Effector memory CD8-positive, alpha-beta T cell (primary cell): ENCODE measurements around the gene PHC3.
A peak's percentile ranks its signal among the peaks of the same experiment; 100 is the strongest.

Source experiments
- ATAC-seq: fragments of 150-1000 bp; cut with Tn5 transposase; replicated peaks from 2 replicates; pipeline ENCODE4 v1.10.0; 2021; ENCODE audit warnings: mild to moderate bottlenecking, moderate library complexity
- DNase-seq, 3 experiments: peaks; one replicate each; pipeline ENCODE4 v3.0.0; 2021
- H3K27ac Mint-ChIP-seq, 2 donors: one replicate each; pipeline ENCODE4 v1.8.0; 2022; ENCODE audit warnings: mild to moderate bottlenecking in 2 of 2, mixed read lengths in 2 of 2, moderate library complexity in 2 of 2
- H3K27me3 Mint-ChIP-seq, 2 donors: one replicate each; pipeline ENCODE4 v1.8.0; 2022; ENCODE audit warnings: mixed read lengths in 2 of 2
- H3K36me3 Mint-ChIP-seq: one replicate; pipeline ENCODE4 v1.8.0; 2022; ENCODE audit warnings: mild to moderate bottlenecking, moderate library complexity, mixed read lengths; ENCODE audit not compliant: insufficient read depth
- H3K4me1 Mint-ChIP-seq, 2 donors: one replicate each; pipeline ENCODE4 v1.8.0; 2022; ENCODE audit warnings: low read depth in 2 of 2, mixed read lengths in 2 of 2
- H3K4me3 Mint-ChIP-seq, 2 donors: one replicate each; pipeline ENCODE4 v1.8.0; 2022; ENCODE audit warnings: mild to moderate bottlenecking in 2 of 2, mixed read lengths in 2 of 2, moderate library complexity in 2 of 2
- H3K9me3 Mint-ChIP-seq, 2 donors: one replicate each; pipeline ENCODE4 v1.8.0; 2022; ENCODE audit warnings: mixed read lengths in 2 of 2

PHC3 gene

DNA sequence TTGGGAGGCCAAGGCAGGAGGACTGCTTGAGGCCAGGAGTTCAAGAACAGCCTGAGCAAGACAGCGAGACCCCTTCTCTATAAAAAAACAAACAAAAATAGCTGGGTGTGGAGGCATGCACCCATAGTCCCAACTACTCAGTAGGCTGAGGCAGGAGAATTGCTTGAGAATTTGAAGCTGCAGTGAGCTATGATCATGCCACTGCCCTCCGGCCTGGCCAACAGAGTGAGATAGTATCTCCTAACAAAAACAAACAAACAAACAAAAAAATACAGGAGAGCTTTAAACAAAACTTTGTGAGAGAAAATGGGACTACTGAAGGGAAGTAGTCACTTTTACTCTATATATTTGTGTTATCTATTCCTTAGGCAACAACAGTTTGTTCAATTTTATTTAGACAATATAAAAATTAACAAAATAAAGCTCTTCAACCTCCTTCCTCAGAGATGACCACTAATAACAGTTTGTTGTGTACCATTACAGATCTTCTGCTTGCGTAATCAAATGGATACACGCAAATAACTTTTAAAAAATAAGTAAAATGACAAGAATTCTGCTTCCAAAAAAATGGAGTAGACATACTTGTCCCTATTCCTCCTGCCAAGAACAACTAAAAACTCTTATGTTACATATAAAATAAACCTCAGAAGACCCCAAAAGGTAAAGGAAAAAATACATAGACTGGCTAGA lies 17.4 kb downstream of the PHC3 start:
- peak overlapping the region; percentile 72 to 82 for H3K27ac Mint-ChIP-seq
- H3K4me1 Mint-ChIP-seq: peaks cover 33 to 61% of the 10 kb centered on the region in 2 donors
- H3K9me3 Mint-ChIP-seq: no peaks in the 10 kb centered on the region
- H3K27me3 Mint-ChIP-seq: no peaks in the 10 kb centered on the region
- peak overlapping the region in 1 of 2 donors; percentile 50 for H3K4me3 Mint-ChIP-seq
- no peak for ATAC-seq
- no peak for DNase-seq
- peaks cover 88% of the 10 kb centered on the region for H3K36me3 Mint-ChIP-seq

DNA sequence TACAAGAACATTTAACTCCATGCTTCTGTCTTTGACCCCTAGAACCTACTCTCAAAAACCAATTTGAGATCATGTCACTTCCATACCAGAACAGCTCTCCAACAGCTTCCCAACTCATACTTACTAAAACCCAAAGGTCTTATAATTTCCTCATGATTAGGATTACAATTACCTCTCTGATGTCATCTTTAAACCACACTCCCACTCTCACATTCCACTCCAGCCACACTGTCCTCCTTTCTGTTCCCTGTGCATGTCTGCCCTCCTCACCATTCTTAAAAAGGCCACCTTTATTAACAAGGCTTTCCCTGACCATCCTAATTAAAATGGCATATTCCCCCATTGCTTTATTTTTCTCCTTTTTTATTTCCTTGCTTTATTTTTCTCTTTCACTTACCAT lies 18.9 kb downstream of the PHC3 start:
- DNase-seq (no peak), ATAC-seq (no peak)
- Mint-ChIP-seq H3K9me3 (no peaks in the 10 kb centered on the region), H3K27ac (peak overlapping the region in 1 of 2 donors; percentile 91), H3K4me1 (peaks cover 35 to 65% of the 10 kb centered on the region in 2 donors), H3K36me3 (peaks cover 87% of the 10 kb centered on the region), H3K4me3 (peak overlapping the region in 1 of 2 donors; percentile 42), H3K27me3 (no peaks in the 10 kb centered on the region)

DNA sequence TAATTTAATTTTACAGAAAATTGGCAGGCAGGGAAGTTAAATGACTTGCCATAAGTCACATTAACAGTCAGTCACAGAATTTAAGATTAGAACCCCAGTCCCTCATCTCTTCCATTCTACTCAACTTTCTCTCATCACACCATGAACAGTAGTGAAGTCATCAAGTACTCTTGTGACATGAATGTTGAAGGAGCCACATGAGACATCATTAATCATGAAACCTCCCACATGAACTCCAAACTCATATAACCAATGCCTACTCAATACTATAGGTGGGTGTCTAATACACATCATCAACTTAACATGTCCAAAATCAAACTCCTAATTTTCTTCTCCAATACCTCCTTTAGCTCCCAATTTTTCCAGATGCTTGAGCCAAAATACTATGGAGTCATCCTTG lies 19.5 kb downstream of the PHC3 start:
- Mint-ChIP-seq H3K36me3 (peaks cover 81% of the 10 kb centered on the region), H3K27me3 (no peaks in the 10 kb centered on the region), H3K4me1 (peaks cover 37 to 67% of the 10 kb centered on the region in 2 donors), H3K4me3 (no peak overlapping the region), H3K9me3 (no peaks in the 10 kb centered on the region), H3K27ac (peak overlapping the region in 1 of 2 donors; percentile 91)
- no peak for DNase-seq
- ATAC-seq: no peak

DNA sequence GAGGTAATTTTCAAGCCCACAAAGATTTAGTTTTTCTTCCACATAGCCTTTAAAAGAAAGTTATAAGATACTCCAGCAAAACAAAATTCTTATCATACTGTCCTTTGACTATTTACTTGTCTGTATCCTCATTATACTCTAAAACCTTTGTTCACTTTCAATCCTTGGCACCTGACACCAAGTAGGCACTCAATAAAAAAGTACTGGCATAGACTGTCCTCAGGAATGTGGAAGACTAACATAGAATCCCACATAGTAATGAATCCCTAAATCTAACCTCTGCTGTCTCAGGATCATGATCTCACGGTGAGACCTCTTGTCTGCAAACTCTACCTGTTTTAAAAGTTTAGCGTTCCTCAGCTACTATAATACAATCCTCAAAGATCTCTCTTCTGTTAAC lies 21.6 kb downstream of the PHC3 start:
- ATAC-seq: no peak
- Mint-ChIP-seq H3K27ac (peak overlapping the region; percentile 51 to 91), H3K4me3 (no peak overlapping the region), H3K4me1 (peaks cover 38 to 72% of the 10 kb centered on the region in 2 donors), H3K9me3 (no peaks in the 10 kb centered on the region), H3K27me3 (no peaks in the 10 kb centered on the region), H3K36me3 (peaks cover 66% of the 10 kb centered on the region)
- DNase-seq: no peak

DNA sequence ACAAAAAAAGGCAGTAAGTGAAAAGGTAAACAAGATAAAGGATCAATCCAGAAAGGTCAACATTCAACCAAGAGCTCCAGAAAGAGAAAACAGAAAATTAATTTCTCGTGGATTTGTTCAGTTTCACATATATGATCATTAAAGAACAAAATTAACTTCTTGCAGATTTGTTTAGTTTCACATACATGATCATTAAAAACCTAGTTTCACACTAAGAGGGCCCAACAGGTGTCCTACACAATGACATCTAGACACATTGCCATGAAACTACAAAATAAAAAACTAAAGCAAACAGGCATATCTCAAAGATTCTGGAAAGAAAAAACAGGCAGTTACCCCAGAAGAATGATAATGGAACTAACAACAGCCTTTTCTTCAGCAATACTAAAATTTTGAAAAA lies 22.1 kb downstream of the PHC3 start:
- no peaks in the 10 kb centered on the region for H3K9me3 Mint-ChIP-seq
- H3K4me3 Mint-ChIP-seq: peak overlapping the region in 1 of 2 donors; percentile 26
- peaks cover 38 to 72% of the 10 kb centered on the region in 2 donors for H3K4me1 Mint-ChIP-seq
- no peaks in the 10 kb centered on the region for H3K27me3 Mint-ChIP-seq
- DNase-seq (no peak), ATAC-seq (no peak)
- peaks cover 61% of the 10 kb centered on the region for H3K36me3 Mint-ChIP-seq
- peak overlapping the region in 1 of 2 donors; percentile 52 for H3K27ac Mint-ChIP-seq

DNA sequence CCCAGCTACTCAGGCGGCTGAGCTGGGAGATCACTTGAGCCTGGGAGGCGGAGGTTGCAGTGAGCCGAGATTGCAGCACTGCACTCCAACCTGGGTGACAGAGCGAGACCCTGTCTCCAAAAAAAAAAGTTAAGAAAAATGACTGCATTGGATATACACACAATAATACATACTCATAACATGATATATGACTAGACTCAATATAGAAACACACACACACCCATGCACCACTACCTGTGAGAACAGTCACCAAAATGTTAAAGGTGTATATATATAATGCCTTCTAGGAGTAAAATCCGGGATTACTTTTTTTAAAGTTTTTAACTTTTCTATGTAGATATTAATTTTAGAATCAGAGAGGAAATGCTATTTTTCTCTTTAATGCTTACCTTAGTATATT lies 25.9 kb downstream of the PHC3 start:
- peaks cover 42% of the 10 kb centered on the region for H3K36me3 Mint-ChIP-seq
- DNase-seq (no peak), ATAC-seq (no peak)

DNA sequence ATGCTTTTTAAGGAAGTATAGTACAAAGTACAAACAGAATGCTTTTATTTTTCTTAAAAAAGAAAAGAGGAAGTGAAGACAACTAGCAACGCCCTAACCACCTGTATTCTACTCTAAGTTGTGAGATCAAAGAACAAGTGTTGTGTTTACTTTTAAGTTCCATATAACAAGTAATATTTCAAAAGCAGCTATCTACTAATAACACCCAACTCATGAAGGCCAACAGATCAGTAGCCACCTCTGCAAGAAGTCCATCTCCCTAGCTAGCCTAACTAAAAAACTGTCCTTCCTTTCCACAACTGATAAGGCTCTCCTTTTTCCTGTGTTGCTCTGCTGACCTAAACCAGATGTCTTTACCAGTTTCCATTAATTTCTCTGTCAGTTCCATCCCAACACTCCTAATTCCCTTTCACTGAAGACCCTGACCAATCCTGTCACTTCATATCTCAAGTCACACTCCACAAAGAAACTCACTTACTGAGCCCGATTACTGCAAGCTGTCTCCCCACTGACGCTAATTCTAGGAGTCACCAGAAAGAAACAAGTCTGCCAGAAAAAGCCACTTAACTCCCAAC lies 26.9 kb downstream of the PHC3 start:
- Mint-ChIP-seq H3K36me3 (peaks cover 44% of the 10 kb centered on the region), H3K4me3 (peak overlapping the region; percentile 26 to 62), H3K27ac (peak overlapping the region; percentile 49 to 82), H3K4me1 (peaks cover 31 to 46% of the 10 kb centered on the region in 2 donors), H3K9me3 (no peaks in the 10 kb centered on the region), H3K27me3 (no peaks in the 10 kb centered on the region)
- ATAC-seq (peak; percentile 36), DNase-seq (no peak)

More for the DNA sequence above, 25.9 kb downstream of the PHC3 start:
- Mint-ChIP-seq H3K9me3 (no peaks in the 10 kb centered on the region), H3K4me1 (peaks cover 39 to 54% of the 10 kb centered on the region in 2 donors), H3K4me3 (peak overlapping the region in 1 of 2 donors; percentile 62), H3K27me3 (no peaks in the 10 kb centered on the region), H3K27ac (peak overlapping the region; percentile 49 to 82)

DNA sequence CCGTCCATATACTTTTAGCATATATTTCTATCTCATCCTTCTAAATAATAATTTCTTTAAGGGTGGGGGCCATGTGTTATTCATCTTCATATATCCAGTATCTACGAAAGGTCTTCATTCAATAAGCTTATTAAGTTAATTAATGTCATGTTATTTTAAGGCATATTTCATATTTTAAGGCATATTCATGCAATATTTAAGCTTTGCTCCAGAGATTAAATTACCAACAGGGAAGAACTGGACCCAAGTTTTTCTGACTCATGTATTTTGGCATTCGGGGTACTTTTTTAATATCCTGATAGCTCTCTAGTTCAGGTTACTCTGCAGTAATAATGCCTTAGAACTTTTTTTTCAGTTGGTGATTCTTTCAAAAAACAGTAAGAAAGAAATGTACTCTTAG lies 27.4 kb downstream of the PHC3 start:
- ATAC-seq: no peak
- no peaks in the 10 kb centered on the region for H3K27me3 Mint-ChIP-seq

DNA sequence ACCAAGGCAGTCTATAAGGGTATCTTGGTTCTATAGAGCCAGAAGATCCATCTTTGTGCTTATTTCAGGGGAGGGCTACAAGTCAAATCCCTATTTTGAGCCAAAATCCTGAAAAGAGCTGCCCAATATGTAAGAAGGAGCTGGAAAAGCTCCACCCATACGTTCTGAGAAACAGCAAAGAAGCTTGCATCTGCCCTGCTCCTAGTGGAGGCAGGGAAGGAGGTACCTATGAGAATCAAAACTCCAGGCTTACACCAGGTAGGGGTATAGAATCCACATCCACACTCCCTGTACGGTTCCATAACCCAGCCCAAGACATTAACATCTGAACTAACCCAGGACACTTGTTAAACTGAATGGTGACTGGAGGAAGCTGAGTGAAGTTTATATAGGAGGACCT lies 30.0 kb downstream of the PHC3 start:
- Mint-ChIP-seq H3K36me3 (peaks cover 47% of the 10 kb centered on the region), H3K27ac (no peak overlapping the region), H3K4me1 (peaks cover 26 to 38% of the 10 kb centered on the region in 2 donors), H3K4me3 (no peak overlapping the region), H3K9me3 (no peaks in the 10 kb centered on the region), H3K27me3 (no peaks in the 10 kb centered on the region)
- ATAC-seq (no peak), DNase-seq (no peak)

More for the DNA sequence above, 27.4 kb downstream of the PHC3 start:
- no peaks in the 10 kb centered on the region for H3K9me3 Mint-ChIP-seq
- H3K4me1 Mint-ChIP-seq: peaks cover 31 to 44% of the 10 kb centered on the region in 2 donors
- DNase-seq: no peak
- H3K27ac Mint-ChIP-seq: peak overlapping the region; percentile 49 to 82
- peaks cover 45% of the 10 kb centered on the region for H3K36me3 Mint-ChIP-seq
- peak overlapping the region; percentile 26 to 62 for H3K4me3 Mint-ChIP-seq

DNA sequence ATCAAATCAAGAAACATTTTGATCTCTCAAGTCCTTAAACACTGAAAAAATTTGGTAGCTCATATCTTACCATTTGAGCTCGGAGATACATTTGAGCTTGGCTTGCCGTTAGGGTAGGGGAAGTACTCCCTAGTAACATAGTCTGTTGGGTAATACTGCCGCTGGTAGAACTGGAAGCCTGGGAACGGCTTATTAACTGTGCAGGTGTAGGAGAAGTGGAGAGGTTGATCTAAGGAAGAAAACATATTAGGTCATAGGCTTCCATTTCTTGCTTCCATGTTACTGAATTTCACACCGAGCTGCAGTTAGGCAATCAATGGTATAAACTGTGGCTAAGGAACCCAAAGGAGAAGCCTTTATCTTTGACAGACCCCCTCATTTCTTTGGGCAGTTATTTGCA lies 32.5 kb downstream of the PHC3 start:
- Mint-ChIP-seq H3K9me3 (no peaks in the 10 kb centered on the region), H3K27me3 (no peaks in the 10 kb centered on the region), H3K4me3 (no peak overlapping the region), H3K27ac (no peak overlapping the region), H3K36me3 (peaks cover 64% of the 10 kb centered on the region), H3K4me1 (peaks cover 19 to 29% of the 10 kb centered on the region in 2 donors)
- ATAC-seq (no peak), DNase-seq (no peak)

DNA sequence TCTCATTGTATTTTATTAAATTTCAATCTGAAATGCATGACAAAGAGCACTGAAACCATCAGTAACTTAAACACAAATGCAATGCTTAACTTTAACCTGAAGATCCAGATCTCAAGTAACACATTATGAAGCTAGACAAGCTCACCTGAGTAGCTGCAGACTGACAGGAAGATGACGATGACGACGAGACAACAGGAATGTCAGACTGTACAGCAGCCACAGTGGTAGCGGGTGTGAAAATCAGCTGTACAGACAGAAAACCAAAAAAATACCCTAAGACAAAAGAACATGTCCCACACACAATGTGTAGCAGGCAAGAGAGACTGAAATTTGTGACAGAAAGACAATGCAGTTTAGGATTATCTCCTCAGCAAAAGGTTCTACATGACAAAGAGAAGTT lies 36.3 kb downstream of the PHC3 start:
- Mint-ChIP-seq H3K4me3 (peak overlapping the region in 1 of 2 donors; percentile 7), H3K9me3 (no peaks in the 10 kb centered on the region), H3K27ac (peak overlapping the region; percentile 13 to 26), H3K36me3 (peaks cover 78% of the 10 kb centered on the region), H3K27me3 (no peaks in the 10 kb centered on the region), H3K4me1 (peaks cover 7 to 26% of the 10 kb centered on the region in 2 donors)
- DNase-seq: no peak
- peak; percentile 74 for ATAC-seq

DNA sequence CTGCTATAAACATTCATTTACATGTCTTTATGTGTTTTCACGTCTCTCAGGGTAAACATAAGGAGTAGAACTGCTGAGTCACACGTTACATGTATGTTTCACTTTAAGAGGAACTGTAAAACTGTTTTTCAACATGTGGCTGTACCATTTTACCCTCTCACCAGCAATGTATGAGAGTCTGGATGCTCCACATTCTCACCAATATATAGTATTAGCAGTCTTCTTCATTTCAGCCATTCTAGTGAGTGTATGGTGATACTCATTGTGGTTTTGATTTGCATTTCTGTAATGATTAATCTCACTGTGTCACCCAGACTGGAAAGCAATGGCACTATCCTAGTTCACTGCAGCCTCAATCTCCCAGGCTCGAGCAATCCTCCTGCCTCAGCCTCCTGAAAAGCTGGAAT lies 37.1 kb downstream of the PHC3 start:
- DNase-seq (no peak), ATAC-seq (no peak)
- Mint-ChIP-seq H3K27ac (peak overlapping the region in 1 of 2 donors; percentile 49), H3K9me3 (no peaks in the 10 kb centered on the region), H3K36me3 (peaks cover 72% of the 10 kb centered on the region), H3K4me1 (peaks cover 9 to 26% of the 10 kb centered on the region in 2 donors), H3K4me3 (no peak overlapping the region), H3K27me3 (no peaks in the 10 kb centered on the region)

DNA sequence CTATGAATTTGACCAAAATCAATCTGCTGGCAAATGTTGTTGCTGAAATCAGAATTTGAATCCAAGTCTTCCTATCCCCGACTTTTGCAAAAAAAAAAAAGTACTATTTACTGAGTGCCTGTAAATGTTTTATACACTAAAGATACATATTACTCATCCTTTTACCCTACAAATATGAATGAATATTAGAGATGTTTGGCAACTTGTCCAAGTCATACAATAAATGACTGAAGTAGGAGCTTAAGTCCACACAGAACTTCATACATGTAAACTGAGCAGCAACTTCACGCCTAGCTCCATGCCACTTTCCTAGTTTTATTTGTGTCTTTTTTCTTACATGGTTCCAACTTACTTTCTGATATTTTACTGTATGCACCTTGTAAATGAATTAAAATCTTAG lies 39.2 kb downstream of the PHC3 start:
- H3K4me1 Mint-ChIP-seq: peaks cover 13 to 29% of the 10 kb centered on the region in 2 donors
- H3K9me3 Mint-ChIP-seq: no peaks in the 10 kb centered on the region
- H3K4me3 Mint-ChIP-seq: no peak overlapping the region
- no peak for DNase-seq
- H3K27me3 Mint-ChIP-seq: no peaks in the 10 kb centered on the region
- peaks cover 66% of the 10 kb centered on the region for H3K36me3 Mint-ChIP-seq
- H3K27ac Mint-ChIP-seq: peak overlapping the region; percentile 23 to 71
- ATAC-seq: no peak

DNA sequence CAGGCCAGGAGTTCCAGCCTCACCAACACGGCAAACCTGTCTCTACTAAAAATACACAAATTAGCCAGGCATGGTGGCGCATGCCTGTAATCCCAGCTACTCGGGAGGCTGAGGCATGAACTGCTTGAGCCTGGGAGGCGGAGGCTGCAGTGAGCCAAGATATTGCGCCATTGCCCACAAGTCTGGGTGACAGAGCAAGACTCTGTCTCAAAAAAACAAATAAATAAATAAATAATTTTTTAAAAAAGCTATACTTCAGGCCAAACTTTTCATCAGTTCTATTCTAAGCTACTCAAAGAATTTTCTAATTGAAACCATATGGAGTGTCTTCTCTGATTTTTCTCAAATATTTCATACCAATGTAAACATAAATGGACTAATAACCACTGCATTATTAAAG lies 43.5 kb downstream of the PHC3 start:
- H3K27me3 Mint-ChIP-seq: no peaks in the 10 kb centered on the region
- H3K36me3 Mint-ChIP-seq: peaks cover 51% of the 10 kb centered on the region
- no peak for DNase-seq
- H3K27ac Mint-ChIP-seq: peak overlapping the region in 1 of 2 donors; percentile 1
- no peak for ATAC-seq
- no peaks in the 10 kb centered on the region for H3K9me3 Mint-ChIP-seq
- H3K4me3 Mint-ChIP-seq: no peak overlapping the region
- H3K4me1 Mint-ChIP-seq: peaks cover 11 to 27% of the 10 kb centered on the region in 2 donors
